K562 (cell line): ENCODE results near the gene GUCY2F. TPM values are rescaled to one million over a fixed set of nuclear protein-coding genes. Genes with fewer than 3 reads are reported as not detected.

Experiments
- ATAC-seq: fragments of 200-7000 bp; cut with Tn5 transposase; 3 replicates; pipeline ENCODE4 v1.9.1; 2020; ENCODE audit warnings: moderate library complexity
- BruUV-seq: library from RNA; stranded (reverse); fragments of 400-500 nt; replicated peaks from 2 replicates; lab custom pipeline; 2021; lab: Mats Ljungman, UMichigan
- CTCF ChIA-PET: fragments of 300-600 bp; formaldehyde crosslinking; extraction: SDS; loops from one replicate; lab custom pipeline; 2021; ENCODE audit warnings: low intra/inter-chr PET ratio; lab: Yijun Ruan, JAX
- POLR2A ChIA-PET: fragments of 300-600, 350-650 bp; sonication (Branson Sonifier 250); formaldehyde crosslinking; extraction: SDS; loops from one replicate; lab custom pipeline; 2021; ENCODE audit warnings: antibody characterized with exemption, inconsistent platforms; lab: Yijun Ruan, JAX
- DNase-seq, 4 experiments: peaks; one replicate each; pipeline versions ENCODE4 v3.0.0 to v3.0.0-alpha.2; 2011 to 2018; ENCODE audit warnings: low spot score in 3 of 4, mixed read lengths in 3 of 4; ENCODE audit errors: extremely low read depth in 1 of 4
- FAIRE-seq: peaks from 2 replicates; lab custom pipeline; 2011; peaks lifted over from hg19 to GRCh38; lab: Jason Lieb, UNC
- H2AFZ ChIP-seq: 2 replicates; pipeline ENCODE4 v1.6.0; 2011; ENCODE audit warnings: low read depth, low read length, control low read depth, inconsistent platforms
- H3K27ac ChIP-seq: fragments of 200-600 bp; 3 replicates; pipeline ENCODE4 v1.8.0; 2011; ENCODE audit warnings: low read depth, mild to moderate bottlenecking, control low read depth, inconsistent platforms, low read length, moderate library complexity, mixed read lengths; ENCODE audit errors: extremely low read depth
- H3K27me3 ChIP-seq, 2 experiments: fragments of 300-600 bp in 1 of 2; 2 replicates in 1 of 2; 3 replicates in 1 of 2; pipeline versions ENCODE4 v1.6.0 to v1.8.0; 2011; ENCODE audit warnings: inconsistent platforms in 2 of 2, low read length in 2 of 2, mild to moderate bottlenecking in 1 of 2, mixed read lengths in 1 of 2, moderate library complexity in 1 of 2; ENCODE audit not compliant: control insufficient read depth in 2 of 2, insufficient read depth in 2 of 2
- H3K36me3 ChIP-seq: fragments of 300-600 bp; 3 replicates; pipeline ENCODE4 v1.8.0; 2011; ENCODE audit warnings: mild to moderate bottlenecking, low read length, inconsistent platforms; ENCODE audit not compliant: control insufficient read depth, insufficient read depth
- H3K4me1 ChIP-seq, 2 experiments: fragments of 200-600 bp in 1 of 2; replicated peaks in 1 of 2; 2 replicates in 1 of 2; 3 replicates in 1 of 2; pipeline versions ENCODE4 v1.5.1 to v1.8.0; 2011; ENCODE audit warnings: inconsistent platforms in 2 of 2, low read length in 2 of 2, mild to moderate bottlenecking in 1 of 2, mixed read lengths in 1 of 2, moderate library complexity in 1 of 2; ENCODE audit not compliant: control insufficient read depth in 2 of 2, insufficient read depth in 2 of 2
- H3K4me2 ChIP-seq: 2 replicates; pipeline ENCODE4 v1.6.1; 2011; ENCODE audit warnings: low read length, control low read depth, inconsistent platforms, mixed read lengths; ENCODE audit not compliant: insufficient read depth
- H3K4me3 ChIP-seq: fragments of 200-600 bp; sonication (generic), shearing (Covaris generic); 2 replicates; pipeline ENCODE4 v1.5.1; 2016; ENCODE audit warnings: control low read depth, inconsistent platforms
- H3K79me2 ChIP-seq: fragments of 200-600 bp; 3 replicates; pipeline ENCODE4 v1.8.0; 2011; ENCODE audit warnings: low read length, inconsistent platforms; ENCODE audit not compliant: control insufficient read depth, insufficient read depth
- H3K9ac ChIP-seq, 2 experiments: 2 replicates each; pipeline versions ENCODE4 v1.6.0 to v1.6.1; 2011; ENCODE audit warnings: low read depth in 2 of 2, low read length in 2 of 2, control low read depth in 1 of 2, inconsistent platforms in 1 of 2, mild to moderate bottlenecking in 1 of 2, mixed read lengths in 1 of 2; ENCODE audit not compliant: insufficient read depth in 1 of 2
- H3K9me1 ChIP-seq: one replicate; pipeline ENCODE4 v1.6.0; 2011; ENCODE audit warnings: inconsistent platforms, mild to moderate bottlenecking, low read length, moderate library complexity; ENCODE audit not compliant: control insufficient read depth, insufficient read depth
- H3K9me3 ChIP-seq: replicated peaks from 2 replicates; pipeline ENCODE4 v1.5.1; 2011; ENCODE audit warnings: low read depth, low read length, inconsistent platforms; ENCODE audit not compliant: control insufficient read depth, insufficient read depth
- H4K20me1 ChIP-seq: replicated peaks from 2 replicates; pipeline ENCODE4 v1.6.1; 2011; ENCODE audit warnings: low read length, inconsistent platforms, mixed read lengths; ENCODE audit not compliant: control insufficient read depth, insufficient read depth
- CBX3 ChIP-seq, 2 experiments: IDR thresholded peaks; 1 replicate in 1 of 2; 2 replicates in 1 of 2; pipeline ENCODE4 v1.6.1; 2012; ENCODE audit warnings: inconsistent platforms in 2 of 2, low read length in 2 of 2, borderline replicate concordance in 1 of 2, control low read depth in 1 of 2
- DDX20 ChIP-seq: fragments of 450-650 bp; IDR thresholded peaks from 2 replicates; pipeline ENCODE4 v1.6.1; 2016; ENCODE audit warnings: missing genetic modification characterization, low read depth, mild to moderate bottlenecking, missing compliant biosample characterization, moderate library complexity
- HCFC1 ChIP-seq: IDR thresholded peaks from 2 replicates; pipeline ENCODE4 v1.6.1; 2012; ENCODE audit warnings: low read depth, low read length, improper control_type of control experiment
- MECOM ChIP-seq: fragments of 250-450 bp; sonication (Bioruptor Pico); IDR thresholded peaks from 2 replicates; pipeline ENCODE4 v1.8.0; 2022; ENCODE audit warnings: inconsistent platforms
- NONO ChIP-seq, 2 experiments: fragments of 200-400 bp in 1 of 2; fragments of 450-650 bp in 1 of 2; formaldehyde crosslinking in 1 of 2; IDR thresholded peaks; 2 replicates each; pipeline ENCODE4 v1.6.1; 2017; ENCODE audit warnings: low read depth in 2 of 2, mild to moderate bottlenecking in 2 of 2, moderate library complexity in 2 of 2, low read length in 1 of 2
- TCFL5 ChIP-seq: fragments of 250-450 bp; sonication (Bioruptor Pico); conservative IDR thresholded peaks from 2 replicates; pipeline ENCODE4 v1.6.1; 2021; ENCODE audit warnings: mild to moderate bottlenecking, moderate library complexity, matching md5 sums
- WHSC1 ChIP-seq: IDR thresholded peaks from one replicate; pipeline ENCODE4 v1.6.1; 2012; ENCODE audit warnings: low read length, control low read depth, inconsistent platforms
- ZNF311 ChIP-seq: fragments of 250-450 bp; sonication (Bioruptor Pico); IDR thresholded peaks from 2 replicates; pipeline ENCODE4 v1.4.0; 2020; ENCODE audit warnings: mild to moderate bottlenecking, moderate library complexity
- ZNF639 ChIP-seq, 2 experiments: fragments of 200-800 bp in 1 of 2; sonication (Bioruptor generic) in 1 of 2; sonication (generic) in 1 of 2; formaldehyde crosslinking in 1 of 2; IDR thresholded peaks in 1 of 2; conservative IDR thresholded peaks in 1 of 2; 2 replicates each; pipeline versions ENCODE4 v1.5.0 to v1.6.1; 2016 to 2020; ENCODE audit warnings: missing compliant biosample characterization in 1 of 2, missing genetic modification characterization in 1 of 2, missing genetic modification reagents in 1 of 2
- in situ Hi-C: fragments of 300-500 bp; cut with MboI; formaldehyde crosslinking; loops from 4 replicates; pipeline ENCODE4 v1.15.0; 2018; ENCODE audit warnings: inconsistent platforms, mixed read lengths
- intact Hi-C: fragments of 100-400 bp; cut with micrococcal nuclease; formaldehyde crosslinking; loops from 2 replicates; pipeline ENCODE4 v1.14.2; 2022
- polyA plus RNA-seq, 8 experiments: library from polyadenylated mRNA; depleted of rRNA in 4 of 8; stranded (reverse) in 5 of 8; unstranded in 3 of 8; fragments of >200 nt; fragmentation: Nextera tagmentation in 2 of 8; fragmentation: Illumina TruSeq in 1 of 8; extraction: Ambion mirVana in 2 of 8; extraction: Trizol in 1 of 8; gene quantifications; 2 replicates each; pipeline versions ENCODE4 v1.2.1 to v1.2.3, GENCODE V29; 2011 to 2014; ENCODE audit warnings: inconsistent platforms in 1 of 8, missing spikeins in 1 of 8
- total RNA-seq, 7 experiments: library from RNA; depleted of rRNA in 6 of 7; stranded (reverse); fragments of >200 nt in 6 of 7; fragmentation: Illumina TruSeq in 2 of 7; extraction: Trizol in 2 of 7; gene quantifications; 2 replicates each; pipeline versions ENCODE4 v1.2.1 to v1.2.3, GENCODE V29; 2011 to 2021; ENCODE audit warnings: low replicate concordance in 1 of 7
- TF ChIP-seq, protein P1 (sequence below): fragments of 450-650 bp; IDR thresholded peaks from one replicate; pipeline ENCODE4 v1.6.1; 2018; ENCODE audit warnings: mild to moderate bottlenecking, moderate library complexity; ENCODE audit not compliant: partially characterized antibody

Gene GUCY2F
- total and polyA plus RNA-seq, 9 of the 15 experiments (the other 6 are each of a cell fraction or from before 2014, with no cell fraction given), result 0.01 to 0.06 (median 0.05) TPM; not detected in 6

- ATAC-seq (no peak), FAIRE-seq (no peak), DNase-seq (no peak)
- no peaks in the 10 kb centered on the region for H3K9me1 ChIP-seq
- no TSS peak for BruUV-seq
- ChIA-PET CTCF (no interaction called here), POLR2A (no interaction called here)
- no peak overlapping the region for H3K27ac ChIP-seq
- TF ChIP-seq WHSC1, result no peak
- TF ChIP-seq, protein P1, sequence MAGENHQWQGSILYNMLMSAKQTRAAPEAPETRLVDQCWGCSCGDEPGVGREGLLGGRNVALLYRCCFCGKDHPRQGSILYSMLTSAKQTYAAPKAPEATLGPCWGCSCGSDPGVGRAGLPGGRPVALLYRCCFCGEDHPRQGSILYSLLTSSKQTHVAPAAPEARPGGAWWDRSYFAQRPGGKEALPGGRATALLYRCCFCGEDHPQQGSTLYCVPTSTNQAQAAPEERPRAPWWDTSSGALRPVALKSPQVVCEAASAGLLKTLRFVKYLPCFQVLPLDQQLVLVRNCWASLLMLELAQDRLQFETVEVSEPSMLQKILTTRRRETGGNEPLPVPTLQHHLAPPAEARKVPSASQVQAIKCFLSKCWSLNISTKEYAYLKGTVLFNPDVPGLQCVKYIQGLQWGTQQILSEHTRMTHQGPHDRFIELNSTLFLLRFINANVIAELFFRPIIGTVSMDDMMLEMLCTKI, result no peak
- TF ChIP-seq TCFL5 (CRISPR knock-in tag), result no peak
- no peak for TF ChIP-seq NONO (IDR thresholded peaks at IDR 0.05; ENCODE audit: low read depth in 2 of 2, low read length in 1 of 2)
- no peak for TF ChIP-seq CBX3 (IDR thresholded peaks at IDR 0.05; ENCODE audit: borderline replicate concordance in 1 of 2, low read length in 2 of 2)
- no peak for TF ChIP-seq ZNF311
- no peak for TF ChIP-seq DDX20
- TF ChIP-seq ZNF639 (CRISPR knock-in tag; conservative IDR thresholded peaks at IDR 0.05 in 1 of 2, IDR thresholded peaks at IDR 0.05 in 1 of 2), result no peak
- TF ChIP-seq HCFC1, result no peak
- TF ChIP-seq MECOM (CRISPR knock-in tag), result no peak
- no peaks in the 10 kb centered on the region for H3K27me3 ChIP-seq
- no peak overlapping the region for H3K9ac ChIP-seq
- H3K9me3 ChIP-seq, result no peaks in the 10 kb centered on the region
- no peaks in the 10 kb centered on the region for H3K36me3 ChIP-seq
- intact Hi-C loops (no loop called here), in situ Hi-C loops (loop anchor here (10.0 kb wide), 1 partner anchor 106 kb away; no protein-coding TSS in a partner anchor)
- no peak overlapping the region for H3K4me2 ChIP-seq
- H2AFZ ChIP-seq, result no peak overlapping the region
- no peaks in the 10 kb centered on the region for H3K79me2 ChIP-seq
- peaks cover 0 to 2% of the 10 kb centered on the region in 2 experiments; a peak in 2 of 5 replicates for H3K4me1 ChIP-seq
- H3K4me3 ChIP-seq, result no peak overlapping the region
- no peaks in the 10 kb centered on the region for H4K20me1 ChIP-seq
Measured at GRCh38 chrX:109508915-109509314, 27.0 kb upstream of the GUCY2F start.
